ENCODE results near the gene B4GALT5.
A peak's percentile ranks its signal among the peaks of the same experiment; 100 is the strongest.
"Not testable (repeated sequence)": the region's sequence is repeated elsewhere in the genome, so short reads cannot be mapped to it uniquely, and the experiment has no call there.

Gene B4GALT5

GRCh38 chr20:49628280-49628679 lies 85.4 kb downstream of the B4GALT5 start:
- DNase-seq (ENCODE audit: low spot score): not testable (repeated sequence)

- no peak for DNase-seq (ENCODE audit: low spot score)
These were observed 86.3 kb downstream of the B4GALT5 start for GRCh38 chr20:49627329-49627761.

- DNase-seq (ENCODE audit: low spot score): not testable (repeated sequence)
These were observed 88.7 kb downstream of the B4GALT5 start for GRCh38 chr20:49624988-49625387.

- DNase-seq (ENCODE audit: low spot score): no peak
These were observed 89.4 kb downstream of the B4GALT5 start for GRCh38 chr20:49624317-49624716.

GRCh38 chr20:49622243-49622642 lies 91.4 kb downstream of the B4GALT5 start:
- no peak for DNase-seq (ENCODE audit: low spot score)

GRCh38 chr20:49620364-49621240 lies 93.1 kb downstream of the B4GALT5 start:
- DNase-seq (ENCODE audit: low spot score): no peak

- DNase-seq (ENCODE audit: low spot score): no peak
These were observed 94.3 kb downstream of the B4GALT5 start for GRCh38 chr20:49619113-49620048.

GRCh38 chr20:49618289-49618688 lies 95.4 kb downstream of the B4GALT5 start:
- no peak for DNase-seq (ENCODE audit: low spot score)

- DNase-seq (ENCODE audit: low spot score): not testable (repeated sequence)
These were observed 96.3 kb downstream of the B4GALT5 start for GRCh38 chr20:49617394-49617793.

GRCh38 chr20:49616154-49617007 lies 97.3 kb downstream of the B4GALT5 start:
- DNase-seq (ENCODE audit: low spot score): no peak

- no peak for DNase-seq (ENCODE audit: low spot score)
These were observed 98.1 kb downstream of the B4GALT5 start for GRCh38 chr20:49615401-49616153.

- not testable (repeated sequence) for DNase-seq (ENCODE audit: low spot score)
These were observed 98.7 kb downstream of the B4GALT5 start for GRCh38 chr20:49615051-49615400.

GRCh38 chr20:49614338-49615050 lies 99.2 kb downstream of the B4GALT5 start:
- no peak for DNase-seq (ENCODE audit: low spot score)

GRCh38 chr20:49612127-49612738 lies 101.4 kb downstream of the B4GALT5 start:
- no peak for DNase-seq (ENCODE audit: low spot score)

- not testable (repeated sequence) for DNase-seq (ENCODE audit: low spot score)
These were observed 102.0 kb downstream of the B4GALT5 start for GRCh38 chr20:49611539-49612126.

GRCh38 chr20:49610691-49611538 lies 102.8 kb downstream of the B4GALT5 start:
- peak; percentile 93 for DNase-seq (ENCODE audit: low spot score)

GRCh38 chr20:49608752-49609670 lies 104.7 kb downstream of the B4GALT5 start:
- DNase-seq (ENCODE audit: low spot score): peak; percentile 87
